HK-2 (cell line): Measurements from ENCODE around the gene ADRA2C.

Experiments
- DNase-seq: peaks from one replicate; pipeline ENCODE4 v3.0.0-alpha.2; 2018; ENCODE audit not compliant: unreplicated experiment

ADRA2C gene

GRCh38 chr4:3766036-3766784 lies at the start of gene ADRA2C:
Gene ADRA2C (plus strand): TSS chr4:3766385. CDS start chr4:3766607, 222 bp downstream.
- no peak for DNase-seq

- no peak for DNase-seq
Observed at GRCh38 chr4:3716631-3717235, 49.5 kb upstream of the ADRA2C start.

GRCh38 chr4:3717241-3717640 lies 48.9 kb upstream of the ADRA2C start:
- no peak for DNase-seq

- no peak for DNase-seq
Observed at GRCh38 chr4:3718462-3718861, 47.7 kb upstream of the ADRA2C start.

GRCh38 chr4:3719191-3719590 lies 47.0 kb upstream of the ADRA2C start:
- no peak for DNase-seq

DNA sequence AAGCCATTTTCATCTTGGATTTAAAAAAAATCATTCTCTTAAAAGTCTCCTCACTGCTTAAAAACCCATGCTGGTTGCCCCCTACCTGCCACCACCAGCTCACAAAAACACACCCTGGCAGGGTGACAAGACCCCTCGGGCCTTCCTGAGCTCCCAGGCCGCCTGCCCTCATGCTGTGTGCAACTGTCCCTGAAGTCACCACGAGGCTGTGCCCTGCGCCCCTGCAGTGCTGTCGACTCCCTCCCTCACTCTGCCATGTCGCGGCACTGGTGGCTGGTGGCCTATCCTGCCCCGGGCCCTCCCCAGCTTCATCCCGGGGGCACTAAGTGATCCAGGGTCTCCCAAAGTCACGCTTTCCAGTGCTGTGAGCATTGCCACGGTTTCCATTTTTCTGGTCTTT lies 46.3 kb upstream of the ADRA2C start:
- DNase-seq, result no peak

- DNase-seq, result no peak
Observed at GRCh38 chr4:3720466-3720865, 45.7 kb upstream of the ADRA2C start.

DNA sequence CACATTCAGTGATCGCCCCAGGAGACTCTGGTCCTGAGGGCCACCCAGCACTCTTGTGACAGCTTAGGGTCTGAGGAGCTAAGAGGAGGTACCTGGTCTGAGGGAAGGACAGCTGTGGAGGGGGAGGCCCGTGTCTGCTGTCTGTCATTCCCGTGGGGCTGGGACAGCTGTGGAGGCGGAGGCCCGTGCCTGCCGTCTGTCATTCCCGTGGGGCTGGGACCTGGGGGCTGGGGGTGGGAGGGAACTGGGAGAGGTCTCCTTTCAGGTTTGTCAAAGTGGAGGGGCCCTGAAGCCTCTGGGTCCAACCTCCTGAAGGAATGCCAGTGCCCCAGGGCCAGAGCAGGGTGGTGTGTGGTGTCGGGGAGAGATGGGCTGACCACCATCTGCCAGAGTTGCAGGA lies 45.0 kb upstream of the ADRA2C start:
- no peak for DNase-seq

DNA sequence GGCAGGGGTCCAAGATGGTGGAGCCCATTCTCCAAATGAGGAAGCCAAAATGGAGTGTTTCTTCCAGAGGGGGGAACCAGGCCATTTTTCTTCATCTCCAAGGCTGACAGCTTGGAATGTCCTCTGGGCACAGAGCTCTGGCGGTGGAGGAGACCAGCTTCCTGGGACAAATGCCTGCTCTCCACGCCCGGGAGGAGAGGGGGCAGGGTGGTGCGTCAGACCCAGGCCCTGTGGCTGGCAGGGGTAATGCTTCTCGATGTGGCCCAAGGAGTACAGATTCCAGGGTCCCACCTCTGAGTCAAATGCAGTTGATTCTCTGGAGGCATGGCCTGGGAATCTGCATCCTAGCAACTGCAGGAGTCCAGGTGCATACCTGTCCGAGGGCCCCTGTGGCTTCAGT lies 44.6 kb upstream of the ADRA2C start:
- no peak for DNase-seq

DNA sequence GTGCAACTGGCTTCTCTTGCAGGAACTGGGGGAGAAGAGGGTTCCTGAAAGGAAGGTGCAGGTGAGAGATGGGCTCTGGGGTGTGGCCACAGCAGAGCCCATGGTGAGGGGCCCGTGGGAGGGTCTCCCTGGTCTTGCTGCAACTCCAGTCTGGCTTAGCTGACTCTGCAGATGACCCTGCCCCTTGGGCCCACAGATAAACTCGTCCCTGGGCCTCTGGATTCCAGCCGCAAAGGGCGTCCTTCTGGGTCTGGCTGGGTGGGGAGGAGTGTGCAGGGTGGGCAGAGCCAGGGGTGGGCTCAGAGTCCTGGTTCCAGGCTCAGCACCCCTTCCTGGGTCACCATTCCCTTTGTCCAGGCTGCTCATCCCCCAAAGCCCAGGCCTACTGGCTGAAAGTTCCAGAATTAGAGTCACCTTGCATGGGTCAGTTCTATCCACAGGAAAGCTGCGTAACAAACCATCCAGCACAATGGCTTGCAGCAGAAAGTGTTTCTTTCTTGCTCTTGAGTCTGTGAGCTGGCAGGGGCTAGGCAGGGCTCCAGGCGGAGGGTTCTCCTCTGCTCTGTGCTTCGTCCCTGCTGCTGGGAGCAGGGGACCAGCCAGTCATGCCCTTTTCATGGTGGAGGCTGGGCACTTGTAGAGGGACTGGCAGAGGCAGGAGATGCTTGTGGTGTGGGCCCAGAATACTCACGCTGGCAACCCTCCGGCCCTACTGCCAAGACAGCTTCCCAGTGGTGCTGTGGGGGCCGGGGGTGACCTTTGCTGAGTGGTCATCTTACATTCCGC lies 43.5 kb upstream of the ADRA2C start:
- no peak for DNase-seq

DNA sequence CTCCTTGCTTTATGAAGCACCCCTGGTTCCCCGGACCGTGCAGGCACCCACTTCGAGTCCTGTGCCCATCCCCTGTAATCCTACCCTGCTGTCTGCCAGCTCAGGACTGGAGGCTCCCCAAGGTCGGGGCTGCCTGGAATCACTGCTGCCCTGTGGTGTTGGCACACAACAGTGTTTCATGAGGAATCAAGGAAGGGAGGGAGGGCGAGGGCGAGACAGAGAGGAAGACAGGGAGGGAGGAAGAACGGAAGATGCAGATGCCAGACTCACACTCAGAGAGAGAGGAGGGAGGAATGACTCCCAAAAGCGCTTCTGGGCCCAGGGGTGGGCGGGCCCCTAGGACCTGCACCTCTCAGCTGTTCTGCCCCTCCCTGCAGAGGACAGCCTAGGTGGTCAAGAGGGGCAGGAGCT lies 42.9 kb upstream of the ADRA2C start:
- DNase-seq, result no peak

GRCh38 chr4:3724319-3725231 lies 41.6 kb upstream of the ADRA2C start:
- no peak for DNase-seq

DNA sequence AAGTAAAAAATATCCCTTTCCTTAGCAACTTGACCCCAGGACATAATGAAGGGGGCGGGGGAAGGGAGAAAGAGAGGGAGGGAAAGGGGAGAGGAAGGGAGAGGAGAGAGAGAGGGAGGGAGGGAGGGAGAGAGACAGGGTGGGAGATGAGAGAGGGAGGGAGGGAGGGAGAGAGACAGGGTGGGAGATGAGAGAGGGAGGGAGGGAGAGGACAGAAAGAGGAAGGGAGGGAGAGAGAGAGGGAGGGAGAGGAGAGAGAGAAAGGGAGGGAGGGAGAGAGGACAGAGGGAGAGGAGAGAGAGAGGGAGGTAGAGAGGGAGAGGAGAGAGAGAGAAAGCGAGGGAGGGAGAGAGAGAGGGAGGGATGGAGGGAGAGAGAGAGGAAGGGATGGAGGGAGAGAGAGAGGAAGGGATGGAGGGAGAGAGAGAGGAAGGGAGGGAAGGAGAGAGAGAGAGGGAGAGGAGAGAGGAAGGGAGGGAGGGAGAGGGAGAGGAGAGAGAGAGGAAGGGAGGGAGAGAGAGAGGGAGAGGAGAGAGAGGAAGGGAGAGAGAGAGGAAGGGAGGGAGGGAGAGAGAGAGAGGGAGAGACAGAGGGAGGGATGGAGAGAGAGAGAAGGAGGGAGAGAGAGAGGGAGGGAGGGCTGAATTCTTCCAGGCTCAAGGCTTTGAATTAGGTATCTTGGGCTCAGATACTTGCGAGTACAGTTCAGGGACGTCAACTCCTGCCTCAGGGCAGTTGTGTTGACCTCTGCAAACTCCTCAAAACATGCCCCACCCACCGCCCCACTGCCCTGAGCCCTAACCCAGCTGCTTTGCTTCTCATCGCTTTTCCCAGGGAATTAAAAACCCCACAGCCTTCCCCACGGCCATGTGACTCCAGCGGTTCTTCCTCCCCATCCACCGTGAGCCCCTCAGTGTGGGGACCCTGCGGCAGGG lies 40.0 kb upstream of the ADRA2C start:
- no peak for DNase-seq

- DNase-seq, result no peak
Observed at GRCh38 chr4:3727847-3728469, 38.2 kb upstream of the ADRA2C start.

DNA sequence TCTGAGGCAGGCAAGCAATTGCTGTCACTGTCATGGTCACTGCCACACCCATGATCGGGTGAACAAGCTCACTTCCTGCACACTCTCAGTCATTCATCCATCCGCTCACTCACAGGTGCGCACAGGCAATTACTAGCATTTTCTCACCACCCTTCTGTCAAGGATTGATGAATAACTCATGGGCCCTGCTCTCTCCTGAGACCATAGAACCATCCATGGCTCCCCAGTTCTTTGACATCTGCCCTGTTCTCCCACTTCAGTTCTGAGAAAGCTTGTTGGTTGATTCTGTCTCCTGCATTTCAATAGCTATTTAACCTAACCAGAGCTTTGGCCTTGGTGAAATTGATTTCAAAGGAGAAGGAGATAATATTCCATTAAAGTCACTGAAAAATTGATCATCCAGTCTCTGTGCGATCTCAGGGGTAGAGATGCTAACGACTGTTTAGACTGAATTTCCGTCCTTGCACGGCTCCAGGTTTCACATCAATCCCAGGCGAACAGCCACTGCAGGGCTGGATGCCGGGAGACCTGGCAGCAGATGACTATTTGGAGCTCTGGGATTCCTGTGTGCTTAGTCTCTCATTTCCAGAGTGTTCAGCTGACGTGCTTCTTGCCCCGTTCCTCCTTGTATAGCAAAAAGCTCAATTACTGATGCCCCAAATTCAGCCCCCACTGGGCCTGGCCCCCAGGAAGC lies 36.9 kb upstream of the ADRA2C start:
- DNase-seq, result no peak

DNA sequence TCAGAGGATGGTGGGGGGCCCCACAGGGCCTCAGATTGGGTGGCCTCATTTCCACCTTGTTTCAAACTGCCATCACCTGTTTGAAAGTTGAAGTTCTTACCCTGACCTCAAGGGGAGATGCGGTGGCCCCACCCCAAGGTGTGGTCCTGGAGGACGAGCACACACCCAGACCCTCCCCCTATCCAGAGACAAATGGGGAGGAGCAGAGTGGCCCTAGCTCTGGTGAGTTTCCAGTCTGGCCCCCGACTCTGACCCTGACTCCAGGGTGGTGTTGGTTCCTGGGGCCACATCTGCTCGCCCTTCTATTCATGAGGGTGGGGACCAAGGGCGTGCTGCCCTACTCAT lies 36.3 kb upstream of the ADRA2C start:
- no peak for DNase-seq

- DNase-seq, result no peak
Observed at GRCh38 chr4:3730422-3731190, 35.6 kb upstream of the ADRA2C start.

- DNase-seq, result no peak
Observed at GRCh38 chr4:3732076-3733028, 33.8 kb upstream of the ADRA2C start.
